WERI-Rb-1 (cell line): Measurements from ENCODE around the gene RAB37.

ENCODE experiments used
- DNase-seq: peaks from one replicate; pipeline ENCODE4 v3.0.0-alpha.2; 2020
- H3K27ac ChIP-seq: fragments of 250-450 bp; sonication (Bioruptor Pico); 2 replicates; pipeline ENCODE4 v1.5.1; 2020; ENCODE audit warnings: mild to moderate bottlenecking, moderate library complexity
- H3K27me3 ChIP-seq: fragments of 250-450 bp; sonication (Bioruptor Pico); 2 replicates; pipeline ENCODE4 v1.5.1; 2021; ENCODE audit warnings: mild to moderate bottlenecking, low read depth, moderate library complexity; ENCODE audit not compliant: insufficient read depth, severe bottlenecking
- H3K36me3 ChIP-seq: fragments of 250-450 bp; sonication (Bioruptor Pico); 2 replicates; pipeline ENCODE4 v1.5.1; 2020; ENCODE audit warnings: mild to moderate bottlenecking, moderate library complexity
- H3K4me3 ChIP-seq: 2 replicates; pipeline ENCODE4 v1.5.1; 2011; ENCODE audit warnings: low read depth, mild to moderate bottlenecking, control low read depth, low read length
- H3K9me3 ChIP-seq: fragments of 250-450 bp; sonication (Bioruptor Pico); 2 replicates; pipeline ENCODE4 v1.5.1; 2021; ENCODE audit warnings: mild to moderate bottlenecking, moderate library complexity; ENCODE audit not compliant: severe bottlenecking
- CTCF ChIP-seq: IDR thresholded peaks from 2 replicates; pipeline ENCODE4 v1.5.1; 2011; ENCODE audit warnings: low read depth, mild to moderate bottlenecking, control low read depth, inconsistent platforms, low read length

RAB37 gene

GRCh38 chr17:74695629-74696028 is 41.4 kb upstream of the RAB37 start:
- no peak for DNase-seq
- TF ChIP-seq CTCF: 0 out of 2 replicates have a peak, but pooled peaks have one; percentile 13
- no peaks in the 10 kb centered on the region for H3K9me3 ChIP-seq
- no peaks in the 10 kb centered on the region for H3K27me3 ChIP-seq
- no peak overlapping the region for H3K4me3 ChIP-seq
- no peak overlapping the region for H3K27ac ChIP-seq
- peaks cover 9% of the 10 kb centered on the region; the same call in 1 of the 2 replicates for H3K36me3 ChIP-seq

- Histone ChIP-seq H3K9me3 (no peaks in the 10 kb centered on the region), H3K27me3 (no peaks in the 10 kb centered on the region), H3K27ac (no peak overlapping the region), H3K36me3 (peaks cover 9% of the 10 kb centered on the region; the same call in 1 of the 2 replicates), H3K4me3 (no peak overlapping the region)
- no peak for DNase-seq
- no peak for TF ChIP-seq CTCF
Measured at GRCh38 chr17:74697515-74697914, 39.5 kb upstream of the RAB37 start.

- no peak for TF ChIP-seq CTCF
- H3K9me3 ChIP-seq: no peaks in the 10 kb centered on the region
- H3K27me3 ChIP-seq: no peaks in the 10 kb centered on the region
- DNase-seq: no peak
- peaks cover 4% of the 10 kb centered on the region; the same call in 1 of the 2 replicates for H3K36me3 ChIP-seq
- no peak overlapping the region for H3K27ac ChIP-seq
- H3K4me3 ChIP-seq: no peak overlapping the region
Measured at GRCh38 chr17:74698069-74698468, 39.0 kb upstream of the RAB37 start.

- no peaks in the 10 kb centered on the region for H3K27me3 ChIP-seq
- H3K9me3 ChIP-seq: no peaks in the 10 kb centered on the region
- H3K4me3 ChIP-seq: no peak overlapping the region
- no peak for TF ChIP-seq CTCF
- 0 out of 2 replicates have a peak, but pooled peaks cover 3% of the 10 kb centered on the region for H3K36me3 ChIP-seq
- no peak for DNase-seq
- no peak overlapping the region for H3K27ac ChIP-seq
Measured at GRCh38 chr17:74699236-74699635, 37.8 kb upstream of the RAB37 start.

- no peak overlapping the region for H3K4me3 ChIP-seq
- peaks cover 8% of the 10 kb centered on the region for H3K36me3 ChIP-seq
- H3K27ac ChIP-seq: no peak overlapping the region
- H3K9me3 ChIP-seq: no peaks in the 10 kb centered on the region
- H3K27me3 ChIP-seq: no peaks in the 10 kb centered on the region
- DNase-seq: no peak
- no peak for TF ChIP-seq CTCF
Measured at GRCh38 chr17:74702116-74702871, 34.8 kb upstream of the RAB37 start.

- DNase-seq: no peak
- Histone ChIP-seq H3K36me3 (peaks cover 5% of the 10 kb centered on the region), H3K27me3 (no peaks in the 10 kb centered on the region), H3K27ac (no peak overlapping the region), H3K9me3 (no peaks in the 10 kb centered on the region), H3K4me3 (no peak overlapping the region)
- no peak for TF ChIP-seq CTCF
Measured at GRCh38 chr17:74703311-74703710, 33.7 kb upstream of the RAB37 start.
